Lower leg skin (tissue), 3 donors: ENCODE results near the gene OBSL1.

Experiments used
- CTCF ChIP-seq, 3 donors: fragments of 450-650 bp; IDR thresholded peaks; one replicate each; pipeline ENCODE4 v1.5.1; 2016; ENCODE audit warnings: antibody characterized with exemption in 3 of 3, mild to moderate bottlenecking in 3 of 3, moderate library complexity in 2 of 3
- POLR2A ChIP-seq, 2 donors: fragments of 450-650 bp; IDR thresholded peaks; one replicate each; pipeline ENCODE4 v1.6.1; 2016 to 2017; ENCODE audit warnings: antibody characterized with exemption in 2 of 2, mild to moderate bottlenecking in 1 of 2, moderate library complexity in 1 of 2

GRCh38 chr2:219553463-219553963, 17.8 kb downstream of the OBSL1 start:
- TF ChIP-seq CTCF (IDR thresholded peaks at IDR 0.05) (no peak), POLR2A (IDR thresholded peaks at IDR 0.05) (no peak)
